ENCODE measurements around the gene CACNA2D2.

CACNA2D2 gene

DNA sequence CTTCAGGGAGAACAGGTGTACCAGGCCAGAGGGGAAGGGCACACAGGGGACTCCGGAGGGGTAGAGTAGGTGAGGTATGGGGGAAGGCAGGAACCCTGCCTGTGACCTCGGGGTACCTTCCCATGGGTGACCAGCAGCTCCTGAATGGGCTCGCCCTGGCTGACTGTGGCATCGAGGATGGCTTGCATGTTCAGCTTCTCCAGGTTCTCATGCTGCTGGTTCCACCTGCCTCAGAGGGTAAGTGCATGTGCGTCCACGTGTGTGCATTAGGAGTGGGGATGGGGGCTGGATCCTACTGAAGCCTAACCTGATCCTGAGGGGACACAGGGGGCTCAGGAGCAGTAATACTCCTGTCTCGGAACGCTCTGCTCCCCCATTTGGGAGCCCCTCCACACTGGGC is 158.4 kb downstream of the CACNA2D2 start:
- TF ChIP-seq, protein P1, sequence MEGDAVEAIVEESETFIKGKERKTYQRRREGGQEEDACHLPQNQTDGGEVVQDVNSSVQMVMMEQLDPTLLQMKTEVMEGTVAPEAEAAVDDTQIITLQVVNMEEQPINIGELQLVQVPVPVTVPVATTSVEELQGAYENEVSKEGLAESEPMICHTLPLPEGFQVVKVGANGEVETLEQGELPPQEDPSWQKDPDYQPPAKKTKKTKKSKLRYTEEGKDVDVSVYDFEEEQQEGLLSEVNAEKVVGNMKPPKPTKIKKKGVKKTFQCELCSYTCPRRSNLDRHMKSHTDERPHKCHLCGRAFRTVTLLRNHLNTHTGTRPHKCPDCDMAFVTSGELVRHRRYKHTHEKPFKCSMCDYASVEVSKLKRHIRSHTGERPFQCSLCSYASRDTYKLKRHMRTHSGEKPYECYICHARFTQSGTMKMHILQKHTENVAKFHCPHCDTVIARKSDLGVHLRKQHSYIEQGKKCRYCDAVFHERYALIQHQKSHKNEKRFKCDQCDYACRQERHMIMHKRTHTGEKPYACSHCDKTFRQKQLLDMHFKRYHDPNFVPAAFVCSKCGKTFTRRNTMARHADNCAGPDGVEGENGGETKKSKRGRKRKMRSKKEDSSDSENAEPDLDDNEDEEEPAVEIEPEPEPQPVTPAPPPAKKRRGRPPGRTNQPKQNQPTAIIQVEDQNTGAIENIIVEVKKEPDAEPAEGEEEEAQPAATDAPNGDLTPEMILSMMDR (IDR thresholded peaks at IDR 0.05; ENCODE audit: borderline replicate concordance, control extremely low read depth, extremely low read depth, insufficient read depth, missing control alignments): no peak
- in situ Hi-C loops (cut with MboI; ENCODE audit: low sequenced_read_pairs, unreplicated experiment): no loop called here
- DNase-seq (ENCODE audit: low spot score): no peak

DNA sequence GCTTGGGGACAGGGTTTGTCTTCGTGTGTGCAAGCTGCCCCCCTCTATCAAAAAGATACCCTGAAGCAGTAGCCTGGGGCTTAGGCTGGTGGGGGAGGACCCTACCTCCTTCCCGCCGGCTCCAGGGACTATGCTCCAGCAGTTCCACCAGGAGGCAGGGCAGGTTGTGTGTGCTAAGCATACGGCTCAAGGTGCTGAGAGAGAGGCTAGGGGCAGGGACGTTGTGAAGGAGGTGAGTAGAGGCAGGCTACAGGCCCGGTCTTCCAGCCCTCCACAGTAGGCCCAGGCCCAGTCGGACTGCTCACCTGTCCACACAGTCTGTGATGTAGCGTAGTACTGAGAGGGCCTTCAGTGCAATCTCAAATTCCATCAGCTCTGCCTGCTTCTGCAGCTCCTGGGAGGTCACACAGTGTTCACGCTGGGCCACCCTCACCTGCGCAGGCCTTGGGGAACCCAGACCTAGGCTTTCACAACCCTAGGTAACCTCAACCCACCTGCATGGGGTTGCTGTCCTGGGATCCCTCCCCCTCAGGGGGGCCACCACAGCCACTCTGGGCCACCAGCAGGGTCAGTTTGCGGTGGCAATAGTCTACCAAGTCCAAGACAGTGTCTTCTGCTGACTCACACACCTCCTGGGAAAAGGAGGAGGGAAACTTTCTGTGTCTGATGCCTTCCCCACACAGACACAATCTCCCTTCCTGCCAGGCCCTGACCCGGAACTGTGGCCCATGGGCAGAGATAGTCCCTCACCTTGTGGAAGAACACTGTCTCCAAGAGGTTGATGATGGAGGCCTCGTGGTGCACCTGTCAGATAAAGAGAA is 160.4 kb downstream of the CACNA2D2 start:
- in situ Hi-C loops (cut with MboI; ENCODE audit: low sequenced_read_pairs, unreplicated experiment): no loop called here
- TF ChIP-seq, protein P1 (IDR thresholded peaks at IDR 0.05; ENCODE audit: borderline replicate concordance, control extremely low read depth, extremely low read depth, insufficient read depth, missing control alignments): no peak
- DNase-seq (ENCODE audit: low spot score): no peak

DNA sequence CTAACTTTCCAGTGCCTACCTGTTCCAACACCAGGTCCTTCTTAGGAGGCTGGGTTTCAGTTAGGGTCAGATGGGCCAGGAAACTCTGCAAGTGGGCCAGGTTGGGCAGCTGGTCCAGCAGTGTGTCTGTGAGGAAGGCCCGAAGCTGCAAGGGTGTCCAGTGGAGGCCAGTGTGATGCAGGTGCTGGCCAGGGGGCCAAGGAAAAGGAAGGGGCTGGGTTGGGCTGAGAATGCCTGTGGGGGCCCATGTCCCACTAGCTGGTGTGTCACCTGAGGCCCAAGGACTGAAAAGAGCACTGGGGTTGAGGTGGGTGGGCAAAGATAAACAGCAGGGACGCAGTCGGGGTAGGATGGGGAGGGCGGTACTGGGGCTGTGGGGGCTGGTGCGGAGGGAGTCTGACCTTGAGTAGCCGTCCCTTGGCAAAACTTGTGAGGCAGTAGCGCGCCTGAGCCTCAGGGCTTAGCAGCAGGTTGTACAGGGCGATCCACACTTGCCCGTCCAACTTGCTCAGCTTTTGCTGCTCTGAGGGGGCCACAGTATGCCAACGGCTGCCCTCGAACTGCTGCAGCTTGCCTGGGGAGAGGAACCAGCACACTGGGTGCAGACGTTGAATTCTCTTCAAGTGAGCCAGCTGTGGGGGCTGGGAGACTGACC is 161.3 kb downstream of the CACNA2D2 start:
- no peak for DNase-seq (ENCODE audit: low spot score)
- in situ Hi-C loops (cut with MboI; ENCODE audit: low sequenced_read_pairs, unreplicated experiment): no loop called here
- TF ChIP-seq, protein P1 (IDR thresholded peaks at IDR 0.05; ENCODE audit: borderline replicate concordance, control extremely low read depth, extremely low read depth, insufficient read depth, missing control alignments): no peak

DNA sequence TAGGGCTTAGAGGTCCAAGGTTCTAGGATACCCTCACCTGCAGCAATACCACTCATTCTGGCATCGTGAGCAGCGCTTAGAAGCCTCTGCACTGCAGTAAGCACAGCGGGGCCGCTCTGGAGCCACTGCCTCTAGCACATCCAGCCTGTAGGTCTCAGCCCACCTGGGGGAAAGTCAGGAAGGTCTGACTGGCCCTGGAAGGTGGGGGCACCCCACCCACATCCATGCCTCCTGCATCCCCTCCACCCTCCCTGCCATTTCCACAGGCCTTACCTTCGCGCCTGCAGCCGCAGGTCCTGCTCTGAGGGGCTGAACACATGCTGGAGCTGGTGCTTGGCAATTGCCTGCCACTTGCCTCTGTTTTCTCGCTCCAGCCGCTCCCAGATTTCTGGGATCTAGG is 161.9 kb downstream of the CACNA2D2 start:
- in situ Hi-C loops (cut with MboI; ENCODE audit: low sequenced_read_pairs, unreplicated experiment): no loop called here
- no peak for DNase-seq (ENCODE audit: low spot score)
- TF ChIP-seq, protein P1 (IDR thresholded peaks at IDR 0.05; ENCODE audit: borderline replicate concordance, control extremely low read depth, extremely low read depth, insufficient read depth, missing control alignments): no peak

DNA sequence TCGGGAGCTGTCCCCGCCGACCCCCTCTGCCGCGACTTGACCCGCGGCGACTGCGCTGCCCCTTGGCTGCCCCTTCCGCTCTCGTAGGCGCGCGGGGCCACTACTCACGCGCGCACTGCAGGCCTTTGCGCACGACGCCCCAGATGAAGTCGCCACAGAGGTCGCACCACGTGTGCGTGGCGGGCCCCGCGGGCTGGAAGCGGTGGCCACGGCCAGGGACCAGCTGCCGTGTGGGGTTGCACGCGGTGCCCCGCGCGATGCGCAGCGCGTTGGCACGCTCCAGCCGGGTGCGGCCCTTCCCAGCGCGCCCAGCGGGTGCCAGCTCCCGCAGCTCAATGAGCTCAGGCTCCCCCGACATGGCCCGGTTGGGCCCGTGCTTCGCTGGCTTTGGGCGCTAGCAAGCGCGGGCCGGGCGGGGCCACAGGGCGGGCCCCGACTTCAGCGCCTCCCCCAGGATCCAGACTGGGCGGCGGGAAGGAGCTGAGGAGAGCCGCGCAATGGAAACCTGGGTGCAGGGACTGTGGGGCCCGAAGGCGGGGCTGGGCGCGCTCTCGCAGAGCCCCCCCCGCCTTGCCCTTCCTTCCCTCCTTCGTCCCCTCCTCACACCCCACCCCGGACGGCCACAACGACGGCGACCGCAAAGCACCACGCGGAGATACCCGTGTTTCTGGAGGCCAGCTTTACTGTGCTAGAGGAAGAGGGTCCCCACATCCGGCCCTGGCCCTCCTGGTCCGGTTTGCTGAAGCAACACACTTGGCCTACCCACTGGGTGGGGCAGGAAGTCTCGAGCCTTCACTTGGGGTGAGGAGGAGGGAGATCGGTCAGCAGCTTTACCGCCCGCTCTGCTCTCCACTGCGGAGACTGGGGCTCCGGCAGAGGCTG is 162.7 kb downstream of the CACNA2D2 start, which contains the start of gene RASSF1:
Gene RASSF1 (minus strand): TSS at position 389 of the 882 bp plus-strand sequence. CDS start 31 bp downstream, at position 358.
- DNase-seq (ENCODE audit: low spot score): peak; percentile 85
- in situ Hi-C loops (cut with MboI; ENCODE audit: low sequenced_read_pairs, unreplicated experiment): no loop called here
- TF ChIP-seq, protein P1 (IDR thresholded peaks at IDR 0.05; ENCODE audit: borderline replicate concordance, control extremely low read depth, extremely low read depth, insufficient read depth, missing control alignments): no peak

DNA sequence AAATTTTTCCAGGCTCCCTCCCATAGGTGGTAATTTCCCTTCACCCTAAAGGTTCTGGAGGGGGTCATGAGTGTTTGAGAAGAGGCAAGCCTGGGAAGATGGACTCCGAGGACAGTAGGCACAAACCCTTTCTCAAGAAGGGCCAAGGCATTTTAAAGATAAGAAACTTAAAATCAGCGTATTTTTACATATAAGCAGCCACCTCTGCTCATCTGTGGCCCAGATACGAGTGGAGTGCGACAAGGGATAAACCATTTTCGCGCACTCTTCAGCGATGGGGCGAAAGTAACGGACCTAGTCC is 163.3 kb downstream of the CACNA2D2 start:
- TF ChIP-seq, protein P1 (IDR thresholded peaks at IDR 0.05; ENCODE audit: borderline replicate concordance, control extremely low read depth, extremely low read depth, insufficient read depth, missing control alignments): no peak
- DNase-seq (ENCODE audit: low spot score): no peak
- in situ Hi-C loops (cut with MboI; ENCODE audit: low sequenced_read_pairs, unreplicated experiment): no loop called here
